Mesothelial cell of epicardium (in vitro differentiated cells): ENCODE measurements around the gene TRDMT1. TPM values are rescaled to one million over a fixed set of nuclear protein-coding genes. Genes with fewer than 3 reads are reported as not detected.

Experiments
- DNase-seq, 2 experiments: peaks; one replicate each; pipeline ENCODE4 v3.0.0; 2021; ENCODE audit warnings: low spot score in 2 of 2; ENCODE audit not compliant: unreplicated experiment in 2 of 2
- H3K27ac Mint-ChIP-seq: 2 replicates; pipeline ENCODE4 v1.8.0; 2021; ENCODE audit warnings: mixed read lengths
- H3K27me3 Mint-ChIP-seq: 2 replicates; pipeline ENCODE4 v1.8.0; 2021; ENCODE audit warnings: low read depth, mixed read lengths
- H3K36me3 Mint-ChIP-seq: 2 replicates; pipeline ENCODE4 v1.8.0; 2021; ENCODE audit warnings: mixed read lengths
- H3K4me1 Mint-ChIP-seq: 2 replicates; pipeline ENCODE4 v1.8.0; 2021; ENCODE audit warnings: mixed read lengths
- H3K4me3 Mint-ChIP-seq: 2 replicates; pipeline ENCODE4 v1.8.0; 2021; ENCODE audit warnings: mild to moderate bottlenecking, moderate library complexity, mixed read lengths
- H3K9me3 Mint-ChIP-seq: 2 replicates; pipeline ENCODE4 v1.8.0; 2021; ENCODE audit warnings: mixed read lengths
- CTCF ChIP-seq: fragments of 200-600 bp; sonication (generic); IDR thresholded peaks from one replicate; pipeline ENCODE4 v1.5.0; 2021; ENCODE audit warnings: antibody characterized with exemption; ENCODE audit not compliant: unreplicated experiment
- total RNA-seq: library from RNA; stranded (reverse); gene quantifications from 3 replicates; pipeline ENCODE4 v1.2.1, GENCODE V29; 2021

TRDMT1 gene
- total RNA-seq = 8.2 to 12.3 TPM (median 8.6 TPM) in 3 replicates

- H3K4me3 Mint-ChIP-seq = peak within 1 kb of the TSS; percentile 80
- TF ChIP-seq CTCF = no peak
- H3K27me3 Mint-ChIP-seq = no peaks in the 10 kb centered on the region
- H3K9me3 Mint-ChIP-seq = peaks cover 7% of the 10 kb centered on the region
- peak; percentile 80 to 84 for DNase-seq
- peaks cover 2% of the 10 kb centered on the region for H3K36me3 Mint-ChIP-seq
- peak within 1 kb of the TSS; percentile 94 for H3K27ac Mint-ChIP-seq
- H3K4me1 Mint-ChIP-seq = peaks cover 51% of the 10 kb centered on the region
Observed at GRCh38 chr10:17200912-17201793, at the start of gene TRDMT1. Gene TRDMT1 (minus strand): TSS chr10:17201672. CDS start chr10:17201634, 38 bp downstream.

- peaks cover 2% of the 10 kb centered on the region for H3K4me1 Mint-ChIP-seq
- no peaks in the 10 kb centered on the region for H3K27me3 Mint-ChIP-seq
- H3K27ac Mint-ChIP-seq = no peak overlapping the region
- DNase-seq = no peak
- no peak overlapping the region for H3K4me3 Mint-ChIP-seq
- H3K36me3 Mint-ChIP-seq = peaks cover 11% of the 10 kb centered on the region
- peaks cover 31% of the 10 kb centered on the region for H3K9me3 Mint-ChIP-seq
- no peak for TF ChIP-seq CTCF
Observed at GRCh38 chr10:17250736-17251135, 49.3 kb upstream of the TRDMT1 start.

- Mint-ChIP-seq H3K36me3 (peaks cover 11% of the 10 kb centered on the region), H3K4me1 (peaks cover 2% of the 10 kb centered on the region), H3K9me3 (peaks cover 32% of the 10 kb centered on the region), H3K27me3 (no peaks in the 10 kb centered on the region), H3K27ac (no peak overlapping the region), H3K4me3 (no peak overlapping the region)
- TF ChIP-seq CTCF = no peak
- DNase-seq = no peak
Observed at GRCh38 chr10:17249820-17250219, 48.3 kb upstream of the TRDMT1 start.

- no peak overlapping the region for H3K27ac Mint-ChIP-seq
- H3K9me3 Mint-ChIP-seq = peaks cover 24% of the 10 kb centered on the region
- no peak overlapping the region for H3K4me3 Mint-ChIP-seq
- no peaks in the 10 kb centered on the region for H3K27me3 Mint-ChIP-seq
- no peak for DNase-seq
- H3K36me3 Mint-ChIP-seq = peaks cover 7% of the 10 kb centered on the region
- TF ChIP-seq CTCF = no peak
- H3K4me1 Mint-ChIP-seq = peaks cover 2% of the 10 kb centered on the region
Observed at GRCh38 chr10:17248964-17249363, 47.5 kb upstream of the TRDMT1 start.

GRCh38 chr10:17247210-17247609 is 45.7 kb upstream of the TRDMT1 start:
- no peak for TF ChIP-seq CTCF
- DNase-seq = no peak
- Mint-ChIP-seq H3K27me3 (no peaks in the 10 kb centered on the region), H3K9me3 (peaks cover 18% of the 10 kb centered on the region), H3K4me1 (peaks cover 2% of the 10 kb centered on the region), H3K36me3 (peaks cover 7% of the 10 kb centered on the region), H3K27ac (no peak overlapping the region), H3K4me3 (no peak overlapping the region)
